ENCODE data around the gene SPHK2. TPM values are rescaled to one million over a fixed set of nuclear protein-coding genes. Genes with fewer than 3 reads are reported as not detected.
"Not testable (repeated sequence)": the region's sequence is repeated elsewhere in the genome, so short reads cannot be mapped to it uniquely, and the experiment has no call there.

SPHK2 gene
- total RNA-seq, 2 experiments from 2014 or later, result 24.1 to 24.6 TPM

DNA sequence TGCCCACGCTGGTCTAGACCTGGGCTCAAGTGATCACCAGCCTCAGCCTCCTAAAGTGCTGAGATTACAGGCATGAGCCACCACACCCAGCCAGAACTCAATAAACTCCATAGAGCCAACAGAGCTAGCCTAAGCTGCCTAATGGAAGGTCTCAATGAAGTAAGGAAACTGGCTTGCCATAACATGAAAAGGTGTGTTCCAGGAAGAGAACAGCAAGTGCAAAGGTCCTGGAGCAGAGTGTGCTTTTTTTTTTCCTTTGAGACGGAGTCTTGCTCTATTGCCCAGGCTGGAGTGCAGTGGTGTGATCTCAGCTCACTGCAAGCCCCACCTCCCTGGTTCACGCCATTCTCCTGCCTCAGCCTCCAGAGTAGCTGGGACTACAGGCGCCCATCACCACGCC lies 38.5 kb downstream of the SPHK2 start:
- POLR2A ChIA-PET; H3K27ac Mint-ChIP-seq; H3K27me3 Mint-ChIP-seq; intact Hi-C loops (cut with micrococcal nuclease); H3K36me3 Mint-ChIP-seq; DNase-seq; H3K9me3 Mint-ChIP-seq; H3K4me3 Mint-ChIP-seq: not testable (repeated sequence)
- peaks cover 11% of the 10 kb centered on the region for H3K4me1 Mint-ChIP-seq (ENCODE audit: low read depth)
- CTCF ChIA-PET, result interaction anchor here (1.3 kb wide), 1 partner anchor 12 kb away, joined by 4 read pairs; the partner anchor contains the start of gene CA11

DNA sequence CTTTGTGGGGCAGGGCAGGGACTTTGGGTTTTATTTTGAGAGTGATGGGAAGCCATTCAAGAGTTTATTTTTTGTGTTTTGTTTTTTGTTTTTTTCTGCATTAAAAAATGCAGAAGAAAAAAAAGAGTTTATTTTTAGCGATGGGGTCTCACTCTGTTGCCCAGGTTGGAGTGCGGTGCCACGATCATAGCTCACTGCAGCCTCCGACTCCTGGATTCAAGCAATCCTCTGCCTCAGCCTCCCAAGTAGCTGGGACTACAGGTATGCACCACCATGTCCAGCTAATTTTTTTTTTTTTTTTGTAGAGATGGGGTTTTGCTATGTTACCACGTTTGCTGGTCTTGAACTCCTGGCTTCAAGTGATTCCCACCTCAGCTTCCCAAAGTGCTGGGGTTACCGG lies 39.2 kb downstream of the SPHK2 start:
- ChIA-PET POLR2A (no interaction called here), CTCF (interaction anchor here (1.3 kb wide), 1 partner anchor 12 kb away, joined by 4 read pairs; the partner anchor contains the start of gene CA11)
- peaks cover 9% of the 10 kb centered on the region for H3K4me1 Mint-ChIP-seq (ENCODE audit: low read depth)
- no peak overlapping the region for H3K27ac Mint-ChIP-seq
- no peaks in the 10 kb centered on the region for H3K9me3 Mint-ChIP-seq
- DNase-seq, result no peak
- intact Hi-C loops (cut with micrococcal nuclease), result no loop called here
- H3K27me3 Mint-ChIP-seq, result no peaks in the 10 kb centered on the region
- no peaks in the 10 kb centered on the region for H3K36me3 Mint-ChIP-seq
- H3K4me3 Mint-ChIP-seq, result no peak overlapping the region

DNA sequence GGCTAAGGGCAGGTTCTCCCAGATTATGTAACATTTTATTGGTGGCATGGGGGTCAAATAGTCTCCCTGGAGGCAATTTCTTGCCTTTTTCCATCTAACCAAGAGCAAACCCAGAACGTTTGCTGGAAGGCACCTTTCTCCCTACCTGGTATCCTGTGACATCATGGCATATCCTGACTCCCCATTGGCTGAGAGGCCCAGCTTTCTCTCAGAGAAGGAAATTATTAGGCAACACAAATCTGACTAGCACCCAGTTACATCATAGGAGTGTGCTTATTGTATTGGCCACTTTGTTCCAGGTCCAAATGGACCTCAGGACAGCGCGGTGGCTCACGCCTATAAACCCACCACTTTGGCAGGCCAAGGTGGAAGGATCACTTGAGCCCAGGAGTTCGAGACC lies 40.5 kb downstream of the SPHK2 start:
- Mint-ChIP-seq H3K27ac (no peak overlapping the region), H3K9me3 (no peaks in the 10 kb centered on the region), H3K4me1 (ENCODE audit: low read depth) (peaks cover 9% of the 10 kb centered on the region), H3K4me3 (no peak overlapping the region), H3K36me3 (no peaks in the 10 kb centered on the region), H3K27me3 (no peaks in the 10 kb centered on the region)
- ChIA-PET POLR2A (no interaction called here), CTCF (no interaction called here)
- intact Hi-C loops (cut with micrococcal nuclease), result loop anchor here (2.0 kb wide), 1 partner anchor 15 kb away; no protein-coding TSS in a partner anchor
- no peak for DNase-seq

DNA sequence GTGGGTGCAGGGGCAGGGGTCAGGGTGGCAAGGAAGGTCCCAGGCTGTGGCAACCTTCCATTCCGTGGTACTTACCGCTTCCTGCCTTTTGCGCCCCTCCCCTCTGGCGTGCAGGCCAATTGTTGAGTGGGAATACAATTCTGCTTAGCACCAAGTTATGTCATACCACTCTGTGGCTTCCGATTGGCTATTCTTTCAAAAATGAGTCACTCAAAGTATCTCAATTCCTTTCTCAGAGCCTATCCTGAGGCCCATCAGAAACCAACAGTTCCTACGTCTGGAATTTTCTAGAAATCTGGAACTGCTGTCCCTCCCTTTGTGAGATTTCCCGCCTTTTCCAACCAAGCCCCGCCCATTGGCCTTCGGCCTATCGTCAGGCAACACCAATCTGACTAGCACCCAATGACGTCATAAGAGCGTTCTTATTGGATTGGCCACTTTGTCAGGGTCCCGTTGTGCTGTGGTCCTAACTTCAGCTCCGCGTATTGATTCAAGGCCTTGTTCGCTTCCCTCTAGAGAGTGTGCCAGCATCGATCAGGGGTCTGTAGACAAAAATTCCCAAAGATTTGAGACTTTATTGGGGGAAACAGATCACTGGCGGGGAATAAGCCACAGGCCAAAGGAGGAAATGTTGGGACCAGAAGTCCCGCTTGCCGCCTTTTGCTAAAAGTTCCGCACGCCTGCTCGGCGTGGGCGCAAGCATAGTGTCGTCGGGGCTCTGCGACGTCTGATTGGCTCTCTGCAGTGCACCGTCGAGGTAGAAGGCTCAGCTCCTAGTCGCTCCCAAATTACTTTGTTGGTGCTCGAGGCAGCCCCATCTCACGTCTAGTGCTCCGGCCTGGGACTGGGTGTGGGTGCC lies 41.8 kb downstream of the SPHK2 start:
- POLR2A ChIA-PET, result no interaction called here
- Mint-ChIP-seq H3K27me3 (no peaks in the 10 kb centered on the region), H3K4me3 (peak overlapping the region; percentile 55), H3K27ac (peak overlapping the region; percentile 79), H3K9me3 (no peaks in the 10 kb centered on the region), H3K36me3 (no peaks in the 10 kb centered on the region), H3K4me1 (ENCODE audit: low read depth) (peaks cover 9% of the 10 kb centered on the region)
- DNase-seq, result peak; percentile 86
- intact Hi-C loops (cut with micrococcal nuclease), result loop anchor here (2.0 kb wide), 1 partner anchor 16 kb away; no protein-coding TSS in a partner anchor
- CTCF ChIA-PET, result no interaction called here

DNA sequence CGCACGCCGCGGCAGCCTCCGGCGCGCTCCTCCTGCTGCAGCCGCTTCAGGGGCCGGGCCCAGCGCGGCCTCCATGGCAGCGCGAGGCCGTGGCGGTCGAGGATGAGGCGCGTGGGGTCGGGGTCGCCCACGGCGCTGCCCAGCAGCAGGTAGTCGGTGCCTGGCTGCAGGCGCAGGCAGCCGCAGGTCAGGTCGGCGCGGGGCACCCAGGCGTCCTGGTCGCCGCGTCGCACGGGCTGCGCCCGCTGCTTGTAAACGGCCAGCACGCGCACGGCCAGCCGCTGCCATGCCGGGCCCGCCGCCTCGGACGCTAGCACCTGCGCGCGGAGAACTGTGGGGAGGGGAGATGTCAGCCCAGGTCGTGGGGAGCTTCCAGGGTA lies 42.4 kb downstream of the SPHK2 start:
- no peaks in the 10 kb centered on the region for H3K27me3 Mint-ChIP-seq
- no peak overlapping the region for H3K4me3 Mint-ChIP-seq
- ChIA-PET CTCF (no interaction called here), POLR2A (no interaction called here)
- no peaks in the 10 kb centered on the region for H3K36me3 Mint-ChIP-seq
- no peak for DNase-seq
- H3K27ac Mint-ChIP-seq, result no peak overlapping the region
- intact Hi-C loops (cut with micrococcal nuclease), result loop anchor here (2.0 kb wide), 1 partner anchor 17 kb away; no protein-coding TSS in a partner anchor
- H3K9me3 Mint-ChIP-seq, result no peaks in the 10 kb centered on the region
- H3K4me1 Mint-ChIP-seq (ENCODE audit: low read depth), result peaks cover 9% of the 10 kb centered on the region

DNA sequence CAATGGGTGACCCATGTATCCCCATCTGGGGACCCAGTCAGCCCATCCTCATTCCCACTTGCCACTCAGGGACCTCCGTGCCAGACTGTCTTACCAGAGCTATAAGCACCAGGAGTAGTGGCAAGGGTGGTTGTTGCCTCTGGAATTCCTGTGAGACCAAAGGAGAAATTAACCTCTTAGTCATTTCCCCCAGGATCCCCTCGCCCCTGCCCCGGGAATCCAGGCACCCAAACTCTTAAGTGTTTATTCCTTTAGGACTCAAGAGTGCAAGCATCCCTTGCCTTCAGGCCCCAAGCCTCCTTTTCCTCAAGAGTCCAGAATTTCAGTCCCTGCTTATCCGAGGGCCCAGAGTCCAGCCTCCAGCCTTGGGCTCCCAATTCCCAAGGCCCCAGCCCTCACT lies 44.4 kb downstream of the SPHK2 start:
- no peak for DNase-seq
- no peak overlapping the region for H3K27ac Mint-ChIP-seq
- intact Hi-C loops (cut with micrococcal nuclease), result no loop called here
- H3K4me1 Mint-ChIP-seq (ENCODE audit: low read depth), result peaks cover 7% of the 10 kb centered on the region
- H3K36me3 Mint-ChIP-seq, result no peaks in the 10 kb centered on the region
- POLR2A ChIA-PET, result interaction anchor here (0.7 kb wide), 1 partner anchor 19 kb away, joined by 5 read pairs; no protein-coding TSS in a partner anchor
- no peaks in the 10 kb centered on the region for H3K27me3 Mint-ChIP-seq
- no peaks in the 10 kb centered on the region for H3K9me3 Mint-ChIP-seq
- CTCF ChIA-PET, result interaction anchor here (1.0 kb wide), 1 partner anchor 11 kb away, joined by 3 read pairs; no protein-coding TSS in a partner anchor
- no peak overlapping the region for H3K4me3 Mint-ChIP-seq

DNA sequence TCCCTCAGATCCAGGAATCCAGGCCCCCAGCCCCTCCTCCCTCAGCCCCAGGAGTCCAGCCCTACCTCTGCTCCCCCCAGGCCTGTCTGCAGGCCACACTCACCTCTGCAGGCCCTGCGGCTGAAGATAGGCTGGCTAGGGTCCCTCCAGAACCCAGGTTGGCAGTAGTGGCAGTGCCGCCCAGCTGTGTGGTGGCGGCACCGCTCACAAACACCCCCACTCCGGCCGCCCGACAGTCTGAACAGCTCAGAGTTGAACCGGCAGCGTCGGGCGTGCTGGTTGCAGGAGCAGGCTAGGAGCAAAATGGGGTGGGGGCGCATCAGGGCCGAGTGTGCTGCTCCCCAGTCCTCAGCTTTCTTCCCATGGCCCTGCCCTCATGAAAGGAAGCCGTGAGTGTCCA lies 45.2 kb downstream of the SPHK2 start:
- no peaks in the 10 kb centered on the region for H3K36me3 Mint-ChIP-seq
- H3K4me3 Mint-ChIP-seq, result no peak overlapping the region
- CTCF ChIA-PET, result no interaction called here

DNA sequence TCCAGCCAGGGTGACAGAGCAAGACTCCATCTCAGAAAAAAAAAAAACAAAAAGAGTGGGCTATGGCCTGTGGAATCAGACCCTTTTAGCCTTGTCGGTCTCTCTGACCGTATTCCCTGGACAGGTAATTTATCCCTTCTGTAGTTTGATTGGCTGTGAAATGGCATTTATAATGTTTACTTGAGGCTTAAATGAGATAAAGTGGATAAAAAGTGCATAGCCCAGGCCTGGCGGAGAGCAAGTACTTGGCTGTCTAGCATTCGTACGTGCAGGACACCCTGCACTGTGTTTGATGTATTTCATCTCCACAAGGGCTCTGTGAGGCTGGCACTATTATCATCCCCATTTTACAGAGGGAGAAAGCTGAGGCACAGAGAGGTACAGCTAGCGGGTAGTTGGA lies 46.5 kb downstream of the SPHK2 start:
- no peak overlapping the region for H3K27ac Mint-ChIP-seq
- H3K27me3 Mint-ChIP-seq, result no peaks in the 10 kb centered on the region
- no peaks in the 10 kb centered on the region for H3K36me3 Mint-ChIP-seq
- DNase-seq, result no peak
- POLR2A ChIA-PET, result no interaction called here
- CTCF ChIA-PET, result interaction anchor here (1.3 kb wide), 1 partner anchor 9 kb away, joined by 5 read pairs; no protein-coding TSS in a partner anchor
- peaks cover 7% of the 10 kb centered on the region for H3K4me1 Mint-ChIP-seq (ENCODE audit: low read depth)
- H3K4me3 Mint-ChIP-seq, result no peak overlapping the region
- peaks cover 4% of the 10 kb centered on the region for H3K9me3 Mint-ChIP-seq
- intact Hi-C loops (cut with micrococcal nuclease), result no loop called here

More for the DNA sequence above, 45.2 kb downstream of the SPHK2 start:
- Mint-ChIP-seq H3K9me3 (no peaks in the 10 kb centered on the region), H3K27ac (no peak overlapping the region), H3K4me1 (ENCODE audit: low read depth) (peaks cover 7% of the 10 kb centered on the region), H3K27me3 (no peaks in the 10 kb centered on the region)
- intact Hi-C loops (cut with micrococcal nuclease), result no loop called here
- POLR2A ChIA-PET, result no interaction called here
- no peak for DNase-seq

DNA sequence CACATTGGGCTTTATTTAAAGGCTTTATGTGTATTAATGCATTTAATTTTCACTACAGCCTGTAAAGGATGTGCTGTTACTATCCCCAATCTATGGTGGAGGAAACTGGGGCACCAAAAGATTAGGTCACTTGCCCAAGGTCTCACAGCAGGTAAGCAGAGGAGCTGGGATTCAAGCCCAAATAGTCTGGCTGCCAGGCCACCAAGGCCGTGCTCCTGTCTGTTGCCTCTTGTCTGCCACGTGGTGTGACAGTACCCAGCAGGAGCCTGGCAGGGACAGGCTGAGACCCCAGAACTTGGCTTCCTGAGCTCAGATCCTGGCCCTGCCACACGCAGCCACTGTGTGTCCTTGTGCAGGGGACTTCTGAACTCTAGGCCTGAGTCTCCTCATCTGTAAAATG lies 49.0 kb downstream of the SPHK2 start:
- no peaks in the 10 kb centered on the region for H3K36me3 Mint-ChIP-seq
- intact Hi-C loops (cut with micrococcal nuclease), result no loop called here
- ChIA-PET CTCF (no interaction called here), POLR2A (no interaction called here)
- H3K4me1 Mint-ChIP-seq (ENCODE audit: low read depth), result peaks cover 2% of the 10 kb centered on the region
- no peaks in the 10 kb centered on the region for H3K27me3 Mint-ChIP-seq
- no peak for DNase-seq
- H3K27ac Mint-ChIP-seq, result no peak overlapping the region
- no peak overlapping the region for H3K4me3 Mint-ChIP-seq
- peaks cover 4% of the 10 kb centered on the region for H3K9me3 Mint-ChIP-seq

DNA sequence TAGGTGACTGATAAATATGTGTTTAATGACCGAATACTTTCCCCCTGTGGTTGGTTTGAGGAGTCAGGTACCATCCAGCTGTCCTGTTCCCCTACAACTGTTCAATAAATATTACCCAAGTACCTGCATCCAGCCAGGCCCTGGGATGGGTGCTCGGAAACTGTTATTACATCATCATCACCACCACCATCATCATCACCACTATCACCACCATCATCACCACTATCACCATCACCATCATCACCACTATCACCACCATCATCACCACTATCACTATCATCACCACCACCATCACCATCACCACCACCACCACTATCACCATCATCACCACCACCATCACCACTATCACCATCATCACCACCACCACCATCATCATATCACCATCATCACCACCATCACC lies 49.5 kb downstream of the SPHK2 start:
- POLR2A ChIA-PET, result no interaction called here
- peaks cover 2% of the 10 kb centered on the region for H3K4me1 Mint-ChIP-seq (ENCODE audit: low read depth)
- no peak overlapping the region for H3K27ac Mint-ChIP-seq
- intact Hi-C loops (cut with micrococcal nuclease), result no loop called here
- no peak overlapping the region for H3K4me3 Mint-ChIP-seq
- no peak for DNase-seq
- H3K27me3 Mint-ChIP-seq, result no peaks in the 10 kb centered on the region
- H3K9me3 Mint-ChIP-seq, result peaks cover 4% of the 10 kb centered on the region
- no peaks in the 10 kb centered on the region for H3K36me3 Mint-ChIP-seq
- CTCF ChIA-PET, result no interaction called here

DNA sequence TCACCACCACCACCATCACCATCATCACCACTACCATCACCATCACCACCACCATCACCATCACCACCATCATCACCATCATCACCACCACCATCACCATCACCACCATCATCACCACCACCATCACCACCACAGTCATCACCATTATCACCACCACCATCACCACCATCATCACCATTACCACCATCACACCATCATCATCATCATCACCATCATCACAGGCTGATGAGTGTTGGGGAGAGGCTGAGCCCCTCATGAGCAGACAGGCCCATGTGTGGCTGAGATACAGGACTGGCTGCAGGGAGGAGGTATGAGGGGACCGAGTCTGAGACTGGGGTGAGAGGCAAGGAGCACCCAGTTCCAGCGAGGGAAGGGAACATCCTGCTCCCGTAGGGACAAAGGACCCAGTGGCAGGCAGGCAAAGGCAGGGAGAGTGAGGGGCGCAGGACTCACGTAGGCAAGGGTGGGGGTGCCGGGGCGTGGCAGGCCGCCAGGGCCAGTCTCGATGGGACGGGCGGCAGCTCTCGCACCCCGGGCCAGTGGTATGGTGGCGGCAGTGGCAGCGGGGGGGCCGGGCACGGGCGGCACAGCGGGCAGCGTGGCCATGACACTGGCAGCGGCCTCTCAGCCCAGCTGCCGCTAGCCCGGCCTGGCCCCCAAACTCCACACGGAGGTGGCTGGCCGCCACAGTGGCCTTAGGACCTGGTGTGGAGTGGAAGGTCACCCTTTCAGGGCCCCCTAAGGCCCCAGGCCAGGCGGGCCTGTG lies 50.8 kb downstream of the SPHK2 start:
- ChIA-PET POLR2A (no interaction called here), CTCF (no interaction called here)
- intact Hi-C loops (cut with micrococcal nuclease), result no loop called here
- H3K9me3 Mint-ChIP-seq, result peaks cover 4% of the 10 kb centered on the region
- H3K36me3 Mint-ChIP-seq, result no peaks in the 10 kb centered on the region
- no peak overlapping the region for H3K4me3 Mint-ChIP-seq
- peak overlapping the region; percentile 21 for H3K27ac Mint-ChIP-seq
- peaks cover 3% of the 10 kb centered on the region for H3K4me1 Mint-ChIP-seq (ENCODE audit: low read depth)
- H3K27me3 Mint-ChIP-seq, result no peaks in the 10 kb centered on the region
- no peak for DNase-seq

DNA sequence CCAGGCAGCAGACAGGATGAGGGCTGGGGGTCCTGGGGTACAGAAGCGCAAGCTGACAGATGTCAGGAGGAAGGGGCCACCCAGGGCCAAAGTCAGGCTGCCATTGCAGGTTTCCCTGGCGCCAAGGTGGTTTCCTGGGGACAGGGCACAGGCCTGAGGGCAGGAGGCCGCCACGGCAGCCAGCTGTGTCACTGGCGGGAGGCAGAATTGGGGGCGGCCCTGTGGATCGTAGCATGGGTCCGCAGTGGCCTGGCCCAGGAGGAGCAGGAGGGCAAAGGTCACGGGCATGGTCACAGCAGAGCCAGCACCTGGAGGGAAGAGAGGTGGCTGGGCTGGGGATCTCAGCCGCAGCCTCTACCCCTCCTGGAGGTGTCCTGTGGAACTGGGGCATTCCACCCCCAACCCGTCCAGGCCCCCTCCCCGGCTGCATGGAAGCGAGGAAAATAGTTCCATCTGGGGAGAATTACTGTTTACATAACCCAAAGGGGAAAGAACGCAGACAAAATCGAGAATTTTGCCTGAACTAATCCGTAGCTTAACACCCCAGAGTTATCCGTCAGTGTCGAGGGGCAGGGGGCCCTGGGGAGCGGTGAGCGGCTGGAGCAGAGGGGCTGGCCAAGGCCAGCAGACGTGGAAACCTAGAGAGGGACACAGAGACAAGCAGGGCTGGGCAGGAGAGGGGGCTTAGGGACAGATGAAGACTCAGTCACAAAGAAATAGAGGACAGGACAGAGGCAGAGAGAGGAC lies 51.6 kb downstream of the SPHK2 start:
- Mint-ChIP-seq H3K36me3 (no peaks in the 10 kb centered on the region), H3K27ac (no peak overlapping the region), H3K4me3 (no peak overlapping the region), H3K4me1 (ENCODE audit: low read depth) (peaks cover 7% of the 10 kb centered on the region), H3K27me3 (no peaks in the 10 kb centered on the region), H3K9me3 (peaks cover 4% of the 10 kb centered on the region)
- CTCF ChIA-PET, result no interaction called here
- intact Hi-C loops (cut with micrococcal nuclease), result no loop called here
- DNase-seq, result no peak
- POLR2A ChIA-PET, result no interaction called here
